ENCODE measurements around the gene CACNA1C.

DNA sequence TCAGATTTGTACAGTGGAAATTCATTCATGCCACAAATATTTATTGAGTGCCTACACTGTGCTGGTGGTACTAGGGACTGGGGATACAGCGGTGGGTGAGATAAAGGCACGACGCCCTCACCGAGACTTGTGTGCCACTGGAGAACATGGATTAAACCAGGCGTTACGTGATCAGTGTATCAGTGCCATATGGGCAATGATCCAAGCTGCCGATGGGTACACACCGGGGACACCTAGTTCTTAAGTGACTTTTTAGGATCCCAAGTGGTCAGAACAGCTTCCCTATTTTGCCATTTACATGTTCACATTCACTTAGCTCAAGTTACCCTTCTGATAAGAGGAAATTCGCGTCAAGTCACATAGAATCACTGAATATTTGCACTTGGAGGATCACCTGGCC, 236.7 kb downstream of the CACNA1C start:
- TF ChIP-seq, protein P1, sequence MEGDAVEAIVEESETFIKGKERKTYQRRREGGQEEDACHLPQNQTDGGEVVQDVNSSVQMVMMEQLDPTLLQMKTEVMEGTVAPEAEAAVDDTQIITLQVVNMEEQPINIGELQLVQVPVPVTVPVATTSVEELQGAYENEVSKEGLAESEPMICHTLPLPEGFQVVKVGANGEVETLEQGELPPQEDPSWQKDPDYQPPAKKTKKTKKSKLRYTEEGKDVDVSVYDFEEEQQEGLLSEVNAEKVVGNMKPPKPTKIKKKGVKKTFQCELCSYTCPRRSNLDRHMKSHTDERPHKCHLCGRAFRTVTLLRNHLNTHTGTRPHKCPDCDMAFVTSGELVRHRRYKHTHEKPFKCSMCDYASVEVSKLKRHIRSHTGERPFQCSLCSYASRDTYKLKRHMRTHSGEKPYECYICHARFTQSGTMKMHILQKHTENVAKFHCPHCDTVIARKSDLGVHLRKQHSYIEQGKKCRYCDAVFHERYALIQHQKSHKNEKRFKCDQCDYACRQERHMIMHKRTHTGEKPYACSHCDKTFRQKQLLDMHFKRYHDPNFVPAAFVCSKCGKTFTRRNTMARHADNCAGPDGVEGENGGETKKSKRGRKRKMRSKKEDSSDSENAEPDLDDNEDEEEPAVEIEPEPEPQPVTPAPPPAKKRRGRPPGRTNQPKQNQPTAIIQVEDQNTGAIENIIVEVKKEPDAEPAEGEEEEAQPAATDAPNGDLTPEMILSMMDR (IDR thresholded peaks at IDR 0.05): no peak
- TF ChIP-seq POLR2A (IDR thresholded peaks at IDR 0.05): no peak
